GM12891 (cell line): ENCODE data around the gene LIMS2.

Experiments used
- PAX5 ChIP-seq: IDR thresholded peaks from 2 replicates; pipeline ENCODE4 v1.6.1; 2011; ENCODE audit warnings: low read length, moderate library complexity, mild to moderate bottlenecking; ENCODE audit not compliant: insufficient read depth, severe bottlenecking
- POLR2A ChIP-seq: IDR thresholded peaks from 2 replicates; pipeline ENCODE4 v1.6.1; 2011; ENCODE audit warnings: low read depth, low read length, control low read depth
- POLR2AphosphoS5 ChIP-seq: IDR thresholded peaks from 2 replicates; pipeline ENCODE4 v1.6.1; 2011; ENCODE audit warnings: low read depth, low read length, control low read depth
- SPI1 ChIP-seq: IDR thresholded peaks from 2 replicates; pipeline ENCODE4 v1.6.1; 2011; ENCODE audit warnings: low read depth, low read length, control low read depth
- TAF1 ChIP-seq: IDR thresholded peaks from 2 replicates; pipeline ENCODE4 v1.6.1; 2011; ENCODE audit warnings: low read depth, low read length, control low read depth

- TF ChIP-seq POLR2A (no peak), POLR2AphosphoS5 (no peak), PAX5 (no peak), TAF1 (no peak), SPI1 (no peak)
Measured at GRCh38 chr2:127675331-127676261, at the start of gene LIMS2.
